SHP77 (cell line): ENCODE measurements around the gene SH3RF3.

Source experiments
- DNase-seq, 2 experiments: peaks; one replicate each; lab custom pipeline; 2025; lab: John Stamatoyannopoulos, UW

Gene SH3RF3

GRCh38 chr2:109396202-109397180, 267.5 kb downstream of the SH3RF3 start:
- peak in 1 of 2 experiments; percentile 12 for DNase-seq

GRCh38 chr2:109397893-109398292, 268.9 kb downstream of the SH3RF3 start:
- DNase-seq, result no peak

GRCh38 chr2:109398366-109399015, 269.5 kb downstream of the SH3RF3 start:
- no peak for DNase-seq

GRCh38 chr2:109399066-109399465, 270.1 kb downstream of the SH3RF3 start:
- DNase-seq, result no peak

- DNase-seq, result no peak
These were observed 271.1 kb downstream of the SH3RF3 start for GRCh38 chr2:109400102-109400501.

GRCh38 chr2:109401370-109401769, 272.4 kb downstream of the SH3RF3 start:
- DNase-seq, result no peak

GRCh38 chr2:109402180-109402579, 273.2 kb downstream of the SH3RF3 start:
- no peak for DNase-seq

- DNase-seq, result no peak
These were observed 274.2 kb downstream of the SH3RF3 start for GRCh38 chr2:109402980-109403840.

GRCh38 chr2:109403841-109404201, 274.8 kb downstream of the SH3RF3 start:
- DNase-seq, result no peak

GRCh38 chr2:109404681-109405080, 275.7 kb downstream of the SH3RF3 start:
- DNase-seq, result no peak

- DNase-seq, result no peak
These were observed 276.9 kb downstream of the SH3RF3 start for GRCh38 chr2:109405873-109406272.

- DNase-seq, result no peak
These were observed 277.3 kb downstream of the SH3RF3 start for GRCh38 chr2:109406301-109406700.

GRCh38 chr2:109407276-109408042, 278.5 kb downstream of the SH3RF3 start:
- no peak for DNase-seq

- DNase-seq, result no peak
These were observed 279.0 kb downstream of the SH3RF3 start for GRCh38 chr2:109408043-109408335.

- DNase-seq, result peak in 1 of 2 experiments; percentile 7
These were observed 280.5 kb downstream of the SH3RF3 start for GRCh38 chr2:109409321-109410038.

- DNase-seq, result no peak
These were observed 281.2 kb downstream of the SH3RF3 start for GRCh38 chr2:109410039-109410815.

GRCh38 chr2:109411640-109412325, 282.8 kb downstream of the SH3RF3 start:
- no peak for DNase-seq

- DNase-seq, result no peak
These were observed 286.6 kb downstream of the SH3RF3 start for GRCh38 chr2:109415581-109416013.

- DNase-seq, result no peak
These were observed 288.8 kb downstream of the SH3RF3 start for GRCh38 chr2:109417701-109418335.
